Uterus (tissue), 2 donors: ENCODE results near the gene NDUFB2.

Source experiments
- CTCF ChIP-seq, 4 experiments: fragments of 200-600 bp in 2 of 4; fragments of 450-650 bp in 2 of 4; sonication (generic) in 2 of 4; IDR thresholded peaks; one replicate each; pipeline ENCODE4 v1.5.1; 2016 to 2019; ENCODE audit warnings: antibody characterized with exemption in 4 of 4, mild to moderate bottlenecking in 2 of 4, moderate library complexity in 1 of 4
- POLR2A ChIP-seq, 2 donors: fragments of 450-650 bp; IDR thresholded peaks; one replicate each; pipeline ENCODE4 v1.6.1; 2016; ENCODE audit warnings: antibody characterized with exemption in 2 of 2, mild to moderate bottlenecking in 1 of 2, moderate library complexity in 1 of 2

- TF ChIP-seq CTCF (IDR thresholded peaks at IDR 0.05) (no peak), POLR2A (IDR thresholded peaks at IDR 0.05) (no peak)
These were observed 20.8 kb upstream of the NDUFB2 start for GRCh38 chr7:140675726-140676125.
